ENCODE results near the gene CHRNA3.

The CHRNA3 gene

GRCh38 chr15:78620527-78621421 is at the start of gene CHRNA3:
Gene CHRNA3 (minus strand): TSS chr15:78620996. CDS start chr15:78620794, 202 bp downstream.
- DNase-seq (ENCODE audit: low read depth in 2 of 2), result no peak

DNA sequence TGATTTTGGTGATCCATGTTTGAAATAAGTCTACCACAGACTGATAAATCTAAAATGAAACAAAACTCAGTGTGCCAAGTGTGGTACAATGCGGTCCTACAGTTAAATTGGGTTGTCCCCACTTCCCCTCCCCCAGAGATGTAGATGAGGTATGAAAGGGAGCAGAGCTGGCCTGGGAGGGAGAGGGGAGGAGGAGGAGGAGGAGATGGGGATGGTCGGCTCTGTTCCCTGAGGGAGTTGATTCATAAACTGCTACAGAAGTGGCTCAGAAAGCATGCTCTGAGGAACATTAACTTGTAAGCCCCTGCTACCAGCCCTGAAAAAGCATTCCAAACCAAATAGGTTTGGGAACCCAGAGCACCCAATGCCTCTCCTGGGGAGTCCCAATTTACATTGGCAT is 48.2 kb upstream of the CHRNA3 start:
- no peak for DNase-seq (ENCODE audit: low read depth in 2 of 2)

GRCh38 chr15:78667578-78668236 is 46.9 kb upstream of the CHRNA3 start:
- DNase-seq (ENCODE audit: low read depth in 2 of 2), result no peak

DNA sequence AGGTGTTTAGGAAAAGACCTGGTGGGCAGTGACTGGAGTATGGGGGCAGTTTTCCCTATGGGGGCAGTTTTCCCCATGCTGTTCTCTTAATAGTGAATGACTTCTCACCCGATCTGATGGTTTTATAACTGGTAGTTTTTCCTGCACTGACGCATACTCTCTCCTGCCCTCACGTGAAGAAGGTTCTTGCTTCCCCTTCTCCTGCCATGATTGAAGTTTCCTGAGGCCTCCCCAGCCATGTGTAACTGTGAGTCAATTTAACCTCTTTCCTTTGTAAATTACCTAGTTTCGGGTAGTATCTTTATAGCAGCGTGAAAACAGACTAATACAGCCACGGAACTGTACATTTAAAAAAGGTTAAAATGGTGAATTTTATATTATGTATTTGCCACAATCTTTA is 45.2 kb upstream of the CHRNA3 start:
- DNase-seq (ENCODE audit: low read depth in 2 of 2), result no peak

DNA sequence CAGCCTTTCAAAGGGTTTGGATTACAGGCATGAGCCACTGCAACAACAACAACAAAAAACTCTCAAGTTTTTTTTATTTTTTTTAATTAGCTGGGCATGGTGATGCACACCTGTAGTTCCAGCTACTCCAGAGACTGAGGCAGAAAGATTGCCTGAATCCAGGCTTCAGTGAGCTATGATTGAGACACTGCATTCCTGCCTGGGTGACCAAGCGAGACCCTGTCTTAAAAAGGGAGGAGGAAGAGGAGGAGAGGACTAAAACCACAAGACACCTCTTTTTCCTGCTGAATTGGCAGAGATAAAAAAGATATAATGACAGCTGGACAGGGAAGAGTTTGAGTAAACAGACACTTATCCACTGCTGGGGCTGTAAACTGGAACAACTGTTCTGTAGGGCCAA is 42.9 kb upstream of the CHRNA3 start:
- no peak for DNase-seq (ENCODE audit: low read depth in 2 of 2)

GRCh38 chr15:78662028-78662427 is 41.2 kb upstream of the CHRNA3 start:
- no peak for DNase-seq (ENCODE audit: low read depth in 2 of 2)

DNA sequence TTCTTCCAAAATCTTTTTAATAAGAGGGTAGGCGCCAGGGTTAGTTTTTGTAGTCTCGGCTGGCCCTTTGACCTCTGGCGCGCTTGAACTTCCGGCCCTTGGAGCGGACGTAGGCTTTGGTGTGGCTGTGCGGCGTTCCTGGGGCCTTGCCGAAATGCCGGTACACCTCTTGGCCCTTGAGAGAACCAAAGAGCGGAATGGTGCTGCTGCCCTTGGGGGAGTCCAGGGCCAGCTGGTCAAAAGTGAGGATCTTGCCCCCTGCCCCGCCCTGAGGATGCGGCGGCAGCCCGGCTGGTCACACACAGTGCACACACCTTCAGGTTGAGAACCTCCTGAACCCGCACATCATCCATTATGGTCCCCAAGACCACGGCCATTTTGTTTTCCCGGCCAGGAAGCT is 40.2 kb upstream of the CHRNA3 start:
- DNase-seq (ENCODE audit: low read depth in 2 of 2), result no peak

- no peak for DNase-seq (ENCODE audit: low read depth in 2 of 2)
Observed at GRCh38 chr15:78660584-78660983, 39.8 kb upstream of the CHRNA3 start.

DNA sequence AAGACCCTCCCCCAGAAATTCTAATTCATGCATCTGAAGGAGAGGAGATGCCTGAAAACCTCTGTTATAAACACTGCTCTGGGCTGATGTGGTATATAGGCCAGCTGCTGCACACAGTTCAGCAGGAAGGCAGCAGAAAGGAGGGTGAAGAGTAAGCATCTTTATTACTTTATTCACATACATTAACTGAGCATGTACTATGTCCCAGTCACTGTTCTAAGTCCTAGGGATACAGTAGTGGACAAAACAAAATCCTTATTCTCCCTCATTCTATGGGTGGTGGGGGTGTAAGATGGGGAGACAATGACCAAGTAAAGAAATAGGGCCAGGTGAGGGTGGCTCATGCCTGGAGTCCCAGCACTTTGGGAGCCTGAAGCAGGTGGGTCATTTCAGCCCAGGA is 38.0 kb upstream of the CHRNA3 start:
- DNase-seq (ENCODE audit: low read depth in 2 of 2), result no peak

DNA sequence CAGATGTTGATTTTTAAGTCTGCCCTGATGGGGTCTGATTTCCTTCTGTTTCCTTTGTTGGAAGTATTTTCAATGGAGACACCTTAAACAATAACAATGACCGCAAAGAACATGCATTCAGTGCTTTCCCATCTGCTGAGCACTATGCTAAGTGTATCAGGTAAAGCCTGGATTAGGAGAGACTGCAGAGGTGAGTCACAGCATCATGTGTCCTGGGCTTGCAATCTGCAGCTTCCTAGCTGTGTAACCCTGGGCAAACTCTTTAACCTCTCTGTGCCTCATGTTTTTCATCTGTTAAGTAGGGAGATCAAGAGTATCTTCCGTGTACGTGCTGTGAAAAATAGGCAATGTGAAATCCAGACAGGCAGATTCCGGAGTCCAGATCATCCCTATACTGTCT is 33.5 kb upstream of the CHRNA3 start:
- DNase-seq (ENCODE audit: low read depth in 2 of 2), result no peak

GRCh38 chr15:78651930-78652615 is 31.3 kb upstream of the CHRNA3 start:
- no peak for DNase-seq (ENCODE audit: low read depth in 2 of 2)

GRCh38 chr15:78651007-78651406 is 30.2 kb upstream of the CHRNA3 start:
- DNase-seq (ENCODE audit: low read depth in 2 of 2), result no peak

GRCh38 chr15:78650022-78650421 is 29.2 kb upstream of the CHRNA3 start:
- DNase-seq (ENCODE audit: low read depth in 2 of 2), result no peak

- DNase-seq (ENCODE audit: low read depth in 2 of 2), result no peak
Observed at GRCh38 chr15:78645009-78645408, 24.2 kb upstream of the CHRNA3 start.

DNA sequence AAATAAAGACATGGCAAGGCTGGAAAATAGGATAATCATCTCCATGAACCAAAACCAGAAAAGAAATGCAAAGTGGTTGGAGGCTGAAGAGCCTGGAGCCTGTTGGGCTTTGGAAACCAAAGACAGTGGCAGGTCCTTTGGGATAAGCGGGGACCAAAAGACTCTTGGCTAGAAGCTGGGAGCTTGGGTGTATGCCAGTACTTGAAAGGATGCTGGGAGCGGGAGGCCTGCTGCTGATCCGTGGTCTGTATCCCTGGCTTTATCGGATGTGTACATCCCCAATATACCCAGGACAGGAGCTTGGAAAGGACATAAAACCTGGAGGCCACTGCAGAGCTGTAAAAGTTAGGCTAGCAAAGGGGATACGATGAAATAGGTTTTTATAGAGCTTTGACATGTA is 21.5 kb upstream of the CHRNA3 start:
- DNase-seq (ENCODE audit: low read depth in 2 of 2), result no peak

DNA sequence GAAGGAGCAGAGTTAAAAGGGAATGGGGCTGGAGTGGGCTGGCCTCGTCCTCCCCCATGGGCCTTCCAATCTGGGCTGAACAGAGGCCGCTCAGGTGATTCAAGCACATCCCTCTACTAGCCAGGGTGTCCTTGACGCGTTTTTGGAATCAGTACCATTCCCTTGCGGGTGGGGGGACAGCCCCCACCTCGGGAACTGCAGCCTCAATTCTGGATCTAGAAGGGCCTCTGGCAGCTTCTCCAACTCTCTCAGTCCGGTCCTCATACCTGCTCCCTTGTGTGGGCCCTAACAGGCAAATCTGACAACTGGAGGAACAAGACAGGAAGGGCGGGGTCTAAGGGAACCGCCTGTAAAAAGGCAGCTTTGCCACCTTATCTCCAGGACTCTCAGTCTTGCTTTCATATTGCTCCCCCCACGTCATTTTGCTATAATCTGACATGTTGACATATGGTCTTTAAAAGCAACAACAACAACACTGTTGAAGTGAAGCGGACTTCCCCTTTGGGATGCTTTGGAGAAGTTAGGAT is 21.0 kb upstream of the CHRNA3 start:
- no peak for DNase-seq (ENCODE audit: low read depth in 2 of 2)

DNA sequence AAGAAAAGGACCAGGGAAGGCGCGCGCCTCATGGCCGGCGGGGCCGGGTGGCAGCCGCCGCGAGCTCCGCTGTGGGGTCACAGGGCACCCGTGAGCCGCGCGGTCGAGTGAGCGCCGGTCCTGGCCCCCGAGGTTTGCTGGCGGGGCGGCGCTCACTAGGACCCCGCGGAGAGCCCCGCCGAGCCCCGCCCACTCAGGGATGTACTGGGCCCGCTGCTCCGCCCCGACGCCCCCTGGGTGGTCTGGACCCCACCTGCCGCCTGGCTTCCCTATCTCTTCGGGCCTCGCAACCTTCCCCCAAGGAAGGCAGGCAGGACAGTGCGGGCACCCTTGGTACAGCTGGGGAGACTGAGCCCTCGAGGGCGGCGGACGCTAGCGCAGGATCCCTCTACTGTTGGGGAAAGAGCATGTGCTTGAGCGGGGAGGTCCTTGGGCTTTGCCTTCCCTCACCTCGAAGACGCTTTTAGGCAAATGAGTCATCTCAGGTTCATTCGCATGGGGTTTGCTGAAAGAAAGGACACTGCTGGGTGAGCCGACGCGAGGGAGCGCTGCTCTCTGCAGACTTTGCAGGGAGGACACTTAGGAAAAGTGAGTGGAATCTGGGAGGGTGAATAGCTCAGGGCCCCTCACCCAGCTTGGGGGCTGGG is 20.4 kb upstream of the CHRNA3 start, which contains the start of gene CHRNB4:
Gene CHRNB4 (minus strand): TSS at position 109 of the 647 bp plus-strand sequence. CDS start 77 bp downstream, at position 32.
- peak in 1 of 2 donors; percentile 12 for DNase-seq (ENCODE audit: low read depth in 2 of 2)

GRCh38 chr15:78640527-78641101 is 19.8 kb upstream of the CHRNA3 start:
- no peak for DNase-seq (ENCODE audit: low read depth in 2 of 2)

DNA sequence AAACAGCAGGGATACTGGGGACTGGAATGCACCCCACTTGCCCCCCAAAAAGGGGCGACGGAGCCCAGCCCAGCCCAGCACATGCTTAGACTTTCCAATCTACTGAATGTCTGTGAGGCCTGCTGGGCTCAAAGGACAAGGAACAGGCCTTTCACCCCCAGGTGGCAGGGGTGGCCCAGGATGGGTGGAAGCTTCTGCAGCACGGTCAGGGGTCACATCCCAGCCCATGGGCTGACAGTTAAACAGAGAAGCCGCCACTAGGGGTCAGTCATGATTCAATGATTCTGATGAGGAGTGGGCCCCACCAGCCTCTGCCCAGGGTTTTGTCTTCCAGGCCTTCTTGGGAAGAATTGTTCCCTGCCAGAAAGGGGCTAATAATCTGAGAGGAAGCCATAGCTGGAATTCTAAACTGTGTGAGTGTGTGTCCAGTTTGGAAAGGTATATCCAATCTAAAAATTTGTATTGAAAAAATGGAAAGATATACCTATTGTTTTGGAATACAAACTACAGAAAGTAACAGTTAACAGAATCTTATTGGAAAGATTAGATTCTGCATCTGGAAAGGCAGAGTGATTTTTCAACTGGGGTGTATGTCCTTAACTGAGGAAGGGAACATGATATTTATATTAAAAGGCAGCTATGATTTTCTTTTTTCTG is 18.0 kb upstream of the CHRNA3 start:
- no peak for DNase-seq (ENCODE audit: low read depth in 2 of 2)

DNA sequence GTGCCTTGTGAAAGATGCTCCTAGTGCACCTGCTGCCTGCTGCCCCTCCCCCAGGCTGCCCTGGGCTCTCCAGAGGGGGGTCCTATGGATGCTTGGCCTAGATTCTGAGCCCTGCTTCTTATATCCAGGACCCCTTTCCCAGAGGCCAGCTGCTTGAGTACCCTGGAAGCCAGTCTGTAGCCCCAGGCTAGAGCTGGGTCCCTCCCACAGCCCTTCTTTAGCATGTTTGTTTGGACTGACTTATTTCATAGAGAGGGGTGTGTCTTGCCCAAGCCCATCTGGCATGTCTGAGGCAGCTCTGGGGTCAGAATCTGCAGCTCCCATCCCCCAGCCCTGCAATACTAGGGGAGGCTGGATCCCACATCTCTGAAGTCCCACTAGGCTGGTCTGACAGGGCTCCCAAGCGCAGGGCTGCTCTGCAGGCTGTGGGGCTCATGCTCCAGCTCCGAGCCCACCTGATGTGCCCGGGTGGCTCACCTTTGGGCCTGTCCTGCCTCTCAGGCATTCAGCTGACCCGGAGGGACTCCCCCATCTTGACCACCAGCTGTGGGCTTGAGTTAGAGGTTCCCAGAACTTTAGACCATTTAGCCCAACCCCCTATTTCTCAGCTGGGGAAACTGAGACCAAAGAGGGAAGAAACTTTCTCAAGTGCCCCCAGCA is 17.1 kb upstream of the CHRNA3 start:
- DNase-seq (ENCODE audit: low read depth in 2 of 2), result no peak
